Retinal pigment epithelial cell (primary cell): ENCODE measurements around the gene RSF1.
"Not testable (repeated sequence)": the region's sequence is repeated elsewhere in the genome, so short reads cannot be mapped to it uniquely, and the experiment has no call there.

ENCODE experiments used
- DNase-seq: peaks from one replicate; pipeline ENCODE4 v3.0.0-alpha.2; 2010; ENCODE audit warnings: low read depth
- H3K4me3 ChIP-seq: 2 replicates; pipeline ENCODE4 v1.5.1; 2011; ENCODE audit warnings: mild to moderate bottlenecking, low read length, control low read depth, moderate library complexity
- CTCF ChIP-seq: conservative IDR thresholded peaks from 2 replicates; pipeline ENCODE4 v1.5.1; 2011; ENCODE audit warnings: low read depth, low read length, control low read depth, inconsistent platforms

The RSF1 gene

DNA sequence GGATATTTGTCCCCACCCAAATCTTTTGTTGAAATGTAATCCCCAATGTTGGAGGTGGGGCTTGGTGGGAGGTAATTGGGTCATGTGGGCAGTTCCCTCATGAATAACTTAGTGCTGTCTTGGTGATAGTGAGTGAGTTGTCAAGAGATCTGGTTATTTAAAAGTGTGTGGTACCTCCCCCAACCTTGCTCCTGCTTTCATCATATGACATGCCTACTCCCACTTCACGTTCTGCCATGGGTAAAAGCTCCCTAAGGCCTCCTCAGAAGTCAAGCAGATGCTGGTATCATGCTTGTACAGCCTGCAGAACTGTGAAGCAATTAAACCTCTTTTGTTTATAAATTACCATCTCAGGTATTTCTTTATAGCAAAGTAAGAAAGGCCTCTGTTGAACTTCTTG is 31.0 kb upstream of the RSF1 start:
- TF ChIP-seq CTCF, result no peak
- H3K4me3 ChIP-seq, result no peak overlapping the region
- DNase-seq, result no peak

GRCh38 chr11:77843700-77844099 is 23.2 kb upstream of the RSF1 start:
- not testable (repeated sequence) for DNase-seq, H3K4me3 ChIP-seq

GRCh38 chr11:77842441-77843121 is 22.1 kb upstream of the RSF1 start:
- TF ChIP-seq CTCF, result no peak
- no peak for DNase-seq
- no peak overlapping the region for H3K4me3 ChIP-seq

- no peak for TF ChIP-seq CTCF
- H3K4me3 ChIP-seq, result no peak overlapping the region
- no peak for DNase-seq
Observed at GRCh38 chr11:77833302-77833701, 12.8 kb upstream of the RSF1 start.

DNA sequence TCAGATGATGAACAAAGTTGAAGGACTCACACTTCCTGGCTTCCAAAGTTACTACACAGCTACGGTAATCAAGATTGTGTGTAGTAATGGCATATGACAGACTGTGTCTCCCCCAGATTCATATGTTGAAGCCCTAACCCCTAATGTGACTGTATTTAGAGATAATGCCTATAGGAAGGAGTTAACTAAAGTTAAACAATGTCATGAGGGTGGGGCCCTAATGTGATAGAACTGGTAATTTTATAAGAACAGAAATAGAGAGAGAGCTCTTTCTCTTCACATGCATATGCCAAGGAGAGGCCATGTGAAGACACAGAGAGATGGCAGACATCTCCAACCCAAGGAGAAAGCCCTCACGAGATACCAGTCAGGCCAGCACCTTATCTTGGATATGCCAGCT is 8.4 kb upstream of the RSF1 start:
- no peak for TF ChIP-seq CTCF
- H3K4me3 ChIP-seq, result no peak overlapping the region
- no peak for DNase-seq

DNA sequence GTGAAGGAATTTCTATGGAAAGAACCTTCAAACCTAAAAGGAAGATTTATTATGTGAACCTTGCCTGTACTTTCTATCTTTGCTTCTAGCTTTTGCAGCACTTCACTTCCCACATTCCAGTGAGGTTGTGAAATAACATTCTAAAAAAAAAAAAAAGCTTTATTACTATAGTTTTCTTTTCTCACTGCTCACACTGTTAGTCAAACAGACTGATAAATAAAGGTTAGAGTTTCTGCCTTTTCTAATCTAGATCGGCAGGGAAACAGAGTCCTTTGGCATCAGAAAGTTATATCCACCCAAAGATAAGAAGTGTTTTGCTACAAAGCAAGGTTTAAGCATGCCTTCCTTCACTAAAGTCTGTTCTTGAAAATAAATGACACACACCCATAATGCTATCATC is 3.3 kb upstream of the RSF1 start:
- TF ChIP-seq CTCF, result no peak
- DNase-seq, result no peak
- H3K4me3 ChIP-seq, result no peak overlapping the region

DNA sequence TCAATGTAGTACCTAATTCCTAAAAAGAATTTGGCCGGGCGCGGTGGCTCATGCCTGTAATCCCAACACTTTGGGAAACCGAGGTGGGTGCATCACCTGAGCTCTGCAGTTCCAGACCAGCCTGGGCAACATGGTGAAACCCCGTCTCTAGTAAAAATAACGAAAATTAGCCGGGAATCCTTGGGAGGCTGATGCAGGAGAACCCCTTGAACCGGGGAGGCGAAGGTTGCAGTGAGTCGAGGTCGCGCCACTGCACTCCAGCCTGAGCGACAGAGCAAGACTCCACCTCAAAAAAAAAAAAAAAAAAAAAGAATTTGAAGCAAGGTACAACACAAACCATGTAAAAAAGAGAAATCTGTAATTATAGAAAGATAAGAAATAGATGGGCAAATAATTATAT is 1.6 kb upstream of the RSF1 start:
- H3K4me3 ChIP-seq, result peak overlapping the region; percentile 82
- DNase-seq, result not testable (repeated sequence)

- H3K4me3 ChIP-seq, result peak overlapping the region; percentile 82
- no peak for DNase-seq
- no peak for TF ChIP-seq CTCF
Observed at GRCh38 chr11:77821349-77821851, 878 bp upstream of the RSF1 start.
